NCI-H187 (cell line): ENCODE measurements around the gene PIGN.
"Not testable (repeated sequence)": the region's sequence is repeated elsewhere in the genome, so short reads cannot be mapped to it uniquely, and the experiment has no call there.

Experiments used
- DNase-seq, 2 experiments: peaks; one replicate each; lab custom pipeline; 2025; lab: John Stamatoyannopoulos, UW

The PIGN gene

GRCh38 chr18:62060820-62061219 lies 126.0 kb downstream of the PIGN start:
- DNase-seq, result no peak

GRCh38 chr18:62054929-62055498 lies 131.8 kb downstream of the PIGN start:
- no peak for DNase-seq

- DNase-seq, result no peak
These were observed 138.6 kb downstream of the PIGN start for GRCh38 chr18:62048279-62048678.

GRCh38 chr18:62045316-62045715 lies 141.5 kb downstream of the PIGN start:
- DNase-seq, result no peak

GRCh38 chr18:62044490-62045000 lies 142.3 kb downstream of the PIGN start:
- DNase-seq, result no peak

- no peak for DNase-seq
These were observed 148.7 kb downstream of the PIGN start for GRCh38 chr18:62037989-62038778.

- DNase-seq, result no peak
These were observed 149.7 kb downstream of the PIGN start for GRCh38 chr18:62037012-62037742.

GRCh38 chr18:62034286-62034685 lies 152.6 kb downstream of the PIGN start:
- DNase-seq, result not testable (repeated sequence)

- no peak for DNase-seq
These were observed 153.1 kb downstream of the PIGN start for GRCh38 chr18:62033756-62034155.

GRCh38 chr18:62033207-62033606 lies 153.6 kb downstream of the PIGN start:
- no peak for DNase-seq

GRCh38 chr18:62030091-62030985 lies 156.5 kb downstream of the PIGN start:
- no peak for DNase-seq

- no peak for DNase-seq
These were observed 158.1 kb downstream of the PIGN start for GRCh38 chr18:62028715-62029114.

GRCh38 chr18:62027914-62028520 lies 158.8 kb downstream of the PIGN start:
- no peak for DNase-seq

GRCh38 chr18:62026586-62026985 lies 160.3 kb downstream of the PIGN start:
- DNase-seq, result no peak

GRCh38 chr18:62024983-62025382 lies 161.9 kb downstream of the PIGN start:
- no peak for DNase-seq

- DNase-seq, result no peak
These were observed 163.3 kb downstream of the PIGN start for GRCh38 chr18:62023536-62023935.

- no peak for DNase-seq
These were observed 168.2 kb downstream of the PIGN start for GRCh38 chr18:62018759-62019041.

- no peak for DNase-seq
These were observed 168.7 kb downstream of the PIGN start for GRCh38 chr18:62018034-62018758.

- DNase-seq, result no peak
These were observed 169.2 kb downstream of the PIGN start for GRCh38 chr18:62017618-62018017.

GRCh38 chr18:62011416-62011815 lies 175.4 kb downstream of the PIGN start:
- DNase-seq, result no peak

- DNase-seq, result no peak
These were observed 177.3 kb downstream of the PIGN start for GRCh38 chr18:62009521-62009920.
